ENCODE results near the gene PTPN5.
"Not testable (repeated sequence)": the region's sequence is repeated elsewhere in the genome, so short reads cannot be mapped to it uniquely, and the experiment has no call there.

Gene PTPN5

GRCh38 chr11:18698341-18699268, 93.0 kb downstream of the PTPN5 start, which contains the start of gene TMEM86A:
TSS of gene TMEM86A (plus strand) at chr11:18698779. CDS start at chr11:18698887, 108 bp downstream.
- peaks cover 19% of the 10 kb centered on the region for H3K4me1 Mint-ChIP-seq
- peak within 1 kb of the TSS; percentile 84 for H3K4me3 Mint-ChIP-seq
- peak within 1 kb of the TSS; percentile 35 for H3K27ac Mint-ChIP-seq
- H3K27me3 Mint-ChIP-seq = no peaks in the 10 kb centered on the region
- H3K9me3 Mint-ChIP-seq = no peaks in the 10 kb centered on the region
- H3K36me3 Mint-ChIP-seq = no peaks in the 10 kb centered on the region

GRCh38 chr11:18697576-18697975, 94.0 kb downstream of the PTPN5 start:
- no peaks in the 10 kb centered on the region for H3K27me3 Mint-ChIP-seq
- no peaks in the 10 kb centered on the region for H3K9me3 Mint-ChIP-seq
- H3K36me3 Mint-ChIP-seq = no peaks in the 10 kb centered on the region
- H3K27ac Mint-ChIP-seq = no peak overlapping the region
- no peak overlapping the region for H3K4me3 Mint-ChIP-seq
- peaks cover 19% of the 10 kb centered on the region for H3K4me1 Mint-ChIP-seq

GRCh38 chr11:18696638-18697225, 94.9 kb downstream of the PTPN5 start:
- no peak overlapping the region for H3K4me3 Mint-ChIP-seq
- no peaks in the 10 kb centered on the region for H3K9me3 Mint-ChIP-seq
- peaks cover 19% of the 10 kb centered on the region for H3K4me1 Mint-ChIP-seq
- H3K27ac Mint-ChIP-seq = peak overlapping the region; percentile 20
- H3K27me3 Mint-ChIP-seq = no peaks in the 10 kb centered on the region
- no peaks in the 10 kb centered on the region for H3K36me3 Mint-ChIP-seq

- H3K4me1 Mint-ChIP-seq = peaks cover 6% of the 10 kb centered on the region
- H3K36me3 Mint-ChIP-seq = no peaks in the 10 kb centered on the region
- no peaks in the 10 kb centered on the region for H3K27me3 Mint-ChIP-seq
- H3K4me3 Mint-ChIP-seq = no peak overlapping the region
- H3K27ac Mint-ChIP-seq = no peak overlapping the region
- no peaks in the 10 kb centered on the region for H3K9me3 Mint-ChIP-seq
These were observed 98.4 kb downstream of the PTPN5 start for GRCh38 chr11:18692941-18693760.

GRCh38 chr11:18691467-18692140, 100.0 kb downstream of the PTPN5 start:
- not testable (repeated sequence) for H3K27ac Mint-ChIP-seq, H3K27me3 Mint-ChIP-seq, H3K4me1 Mint-ChIP-seq, H3K9me3 Mint-ChIP-seq, H3K4me3 Mint-ChIP-seq, H3K36me3 Mint-ChIP-seq

- no peak overlapping the region for H3K27ac Mint-ChIP-seq
- H3K4me1 Mint-ChIP-seq = peaks cover 5% of the 10 kb centered on the region
- H3K36me3 Mint-ChIP-seq = no peaks in the 10 kb centered on the region
- no peaks in the 10 kb centered on the region for H3K9me3 Mint-ChIP-seq
- no peak overlapping the region for H3K4me3 Mint-ChIP-seq
- H3K27me3 Mint-ChIP-seq = no peaks in the 10 kb centered on the region
These were observed 107.3 kb downstream of the PTPN5 start for GRCh38 chr11:18684267-18684666.

- Mint-ChIP-seq H3K4me1 (peaks cover 10% of the 10 kb centered on the region), H3K27ac (no peak overlapping the region), H3K27me3 (no peaks in the 10 kb centered on the region), H3K4me3 (no peak overlapping the region), H3K36me3 (no peaks in the 10 kb centered on the region), H3K9me3 (no peaks in the 10 kb centered on the region)
These were observed 109.1 kb downstream of the PTPN5 start for GRCh38 chr11:18682466-18682865.

GRCh38 chr11:18681949-18682348, 109.6 kb downstream of the PTPN5 start:
- H3K27me3 Mint-ChIP-seq, H3K27ac Mint-ChIP-seq, H3K4me3 Mint-ChIP-seq, H3K9me3 Mint-ChIP-seq, H3K36me3 Mint-ChIP-seq, H3K4me1 Mint-ChIP-seq: not testable (repeated sequence)

All from activated naive CD4-positive, alpha-beta T cell treated with anti-CD3 and anti-CD28 coated beads, Interleukin-2, amount 50 U/mL, for 24 hours (primary cell).